ENCODE measurements around the gene QKI.

The QKI gene

GRCh38 chr6:163391985-163392384 lies 22.5 kb upstream of the QKI start:
- no peak for DNase-seq

- peak in 11 of 56 donors; percentile 7 to 67 (median 29) for DNase-seq
These were observed 22.0 kb upstream of the QKI start for GRCh38 chr6:163392533-163392932.

GRCh38 chr6:163393923-163394322 lies 20.6 kb upstream of the QKI start:
- no peak for DNase-seq

GRCh38 chr6:163394659-163395058 lies 19.9 kb upstream of the QKI start:
- no peak for DNase-seq

GRCh38 chr6:163395122-163395830 lies 19.2 kb upstream of the QKI start:
- no peak for DNase-seq

- no peak for DNase-seq
These were observed 18.7 kb upstream of the QKI start for GRCh38 chr6:163395831-163396185.

GRCh38 chr6:163397326-163397725 lies 17.2 kb upstream of the QKI start:
- no peak for DNase-seq

GRCh38 chr6:163398115-163398514 lies 16.4 kb upstream of the QKI start:
- no peak for DNase-seq

GRCh38 chr6:163398815-163399214 lies 15.7 kb upstream of the QKI start:
- peak in 24 of 56 donors; percentile 13 to 73 (median 40) for DNase-seq

GRCh38 chr6:163400509-163400908 lies 14.0 kb upstream of the QKI start:
- no peak for DNase-seq

GRCh38 chr6:163401039-163401885 lies 13.3 kb upstream of the QKI start:
- no peak for DNase-seq

GRCh38 chr6:163402616-163403015 lies 11.9 kb upstream of the QKI start:
- DNase-seq: no peak

- peak in 26 of 56 donors; percentile 24 to 65 (median 40) for DNase-seq
These were observed 9.7 kb upstream of the QKI start for GRCh38 chr6:163404825-163405265.

GRCh38 chr6:163405412-163406309 lies 8.9 kb upstream of the QKI start:
- peak in 48 of 56 donors; percentile 19 to 82 (median 70) for DNase-seq

GRCh38 chr6:163406366-163406765 lies 8.2 kb upstream of the QKI start:
- DNase-seq: no peak

GRCh38 chr6:163406830-163407229 lies 7.7 kb upstream of the QKI start:
- DNase-seq: no peak

GRCh38 chr6:163408352-163408991 lies 6.0 kb upstream of the QKI start:
- DNase-seq: no peak

- no peak for DNase-seq
These were observed 4.8 kb upstream of the QKI start for GRCh38 chr6:163409712-163410111.

- DNase-seq: no peak
These were observed 2.2 kb upstream of the QKI start for GRCh38 chr6:163412341-163412740.

- DNase-seq: no peak
These were observed 1.6 kb upstream of the QKI start for GRCh38 chr6:163412801-163413344.
